HepG2 (cell line): ENCODE results near the gene LMOD1. TPM values are rescaled to one million over a fixed set of nuclear protein-coding genes. Genes with fewer than 3 reads are reported as not detected.

ENCODE experiments used
- ATAC-seq: fragments of 200-7000 bp; cut with Tn5 transposase; 3 replicates; pipeline ENCODE4 v1.9.1; 2020; ENCODE audit warnings: mild to moderate bottlenecking, moderate library complexity
- BruUV-seq: library from RNA; stranded (reverse); fragments of 400-500 nt; replicated peaks from 2 replicates; lab custom pipeline; 2021; lab: Mats Ljungman, UMichigan
- CTCF ChIA-PET: fragments of 300-600 bp; formaldehyde crosslinking; extraction: SDS; loops from one replicate; lab custom pipeline; 2021; ENCODE audit warnings: low total read pairs, inconsistent platforms, low intra/inter-chr PET ratio; lab: Yijun Ruan, JAX
- POLR2A ChIA-PET: fragments of 350-600 bp; sonication (Branson Sonifier 250); formaldehyde crosslinking; loops from one replicate; lab custom pipeline; 2020; ENCODE audit warnings: antibody characterized with exemption, inconsistent platforms; lab: Yijun Ruan, JAX
- DNase-seq: peaks from one replicate; pipeline ENCODE4 v3.0.0-alpha.2; 2015; ENCODE audit warnings: low spot score
- FAIRE-seq: peaks from 3 replicates; lab custom pipeline; 2011; peaks lifted over from hg19 to GRCh38; lab: Jason Lieb, UNC
- H2AFZ ChIP-seq: one replicate; pipeline ENCODE4 v1.6.1; 2011; ENCODE audit warnings: low read length, inconsistent platforms
- H3K27ac ChIP-seq: fragments of 300-600 bp; 3 replicates; pipeline ENCODE4 v1.8.0; 2011; ENCODE audit warnings: mixed run types, mild to moderate bottlenecking, mixed read lengths, low read length, inconsistent platforms; ENCODE audit not compliant: insufficient read depth; ENCODE audit errors: extremely low read length
- H3K27me3 ChIP-seq, 2 experiments: fragments of 200-600 bp in 1 of 2; 2 replicates in 1 of 2; 3 replicates in 1 of 2; pipeline versions ENCODE4 v1.6.0 to v1.8.0; 2011; ENCODE audit warnings: low read length in 2 of 2, mild to moderate bottlenecking in 2 of 2, moderate library complexity in 2 of 2, inconsistent platforms in 1 of 2; ENCODE audit not compliant: insufficient read depth in 2 of 2, control insufficient read depth in 1 of 2
- H3K36me3 ChIP-seq, 2 experiments: fragments of 200-600 bp in 1 of 2; replicated peaks in 1 of 2; 2 replicates in 1 of 2; 3 replicates in 1 of 2; pipeline versions ENCODE4 v1.5.1 to v1.8.0; 2011; ENCODE audit warnings: low read length in 2 of 2, inconsistent platforms in 1 of 2; ENCODE audit not compliant: insufficient read depth in 2 of 2, control insufficient read depth in 1 of 2
- H3K4me1 ChIP-seq: 2 replicates; pipeline ENCODE4 v1.5.1; 2012; ENCODE audit warnings: low read length, inconsistent platforms; ENCODE audit not compliant: insufficient read depth
- H3K4me2 ChIP-seq: 2 replicates; pipeline ENCODE4 v1.6.0; 2011; ENCODE audit warnings: low read depth, low read length, inconsistent platforms
- H3K4me3 ChIP-seq, 3 experiments: fragments of 200-600 bp in 1 of 3; sonication (generic), shearing (Covaris generic) in 1 of 3; replicated peaks in 1 of 3; 2 replicates each; pipeline ENCODE4 v1.5.1; 2011 to 2016; ENCODE audit warnings: low read length in 3 of 3, inconsistent platforms in 2 of 3, low read depth in 2 of 3, mild to moderate bottlenecking in 2 of 3, control low read depth in 1 of 3, mixed read lengths in 1 of 3; ENCODE audit not compliant: insufficient read depth in 1 of 3
- H3K79me2 ChIP-seq: one replicate; pipeline ENCODE4 v1.6.1; 2011; ENCODE audit warnings: low read length, inconsistent platforms; ENCODE audit not compliant: insufficient read depth
- H3K9ac ChIP-seq: 2 replicates; pipeline ENCODE4 v1.6.0; 2011; ENCODE audit warnings: mild to moderate bottlenecking, low read depth, low read length, inconsistent platforms; ENCODE audit not compliant: insufficient read depth
- H3K9me3 ChIP-seq: 2 replicates; pipeline ENCODE4 v1.5.1; 2012; ENCODE audit warnings: mild to moderate bottlenecking, low read length
- H4K20me1 ChIP-seq: 2 replicates; pipeline ENCODE4 v1.6.0; 2011; ENCODE audit warnings: inconsistent platforms, mild to moderate bottlenecking, low read length, moderate library complexity; ENCODE audit not compliant: insufficient read depth
- BCL6 ChIP-seq: IDR thresholded peaks from 2 replicates; pipeline ENCODE4 v1.6.1; 2016; ENCODE audit warnings: missing genetic modification reagents, missing compliant biosample characterization
- CAMTA2 ChIP-seq: sonication (generic); formaldehyde crosslinking; IDR thresholded peaks from 2 replicates; pipeline ENCODE4 v1.4.0; 2020; ENCODE audit warnings: mild to moderate bottlenecking, missing genetic modification reagents, borderline replicate concordance
- GLI4 ChIP-seq: sonication (generic); formaldehyde crosslinking; IDR thresholded peaks from 2 replicates; pipeline ENCODE4 v1.5.1; 2020; ENCODE audit warnings: missing genetic modification reagents, mild to moderate bottlenecking, moderate library complexity, borderline replicate concordance
- HNF4A ChIP-seq: sonication (generic); formaldehyde crosslinking; IDR thresholded peaks from 2 replicates; pipeline ENCODE4 v1.4.0; 2020; ENCODE audit warnings: missing genetic modification reagents
- PAF1 ChIP-seq: IDR thresholded peaks from 2 replicates; pipeline ENCODE4 v1.6.1; 2016; ENCODE audit warnings: missing genetic modification reagents, missing compliant biosample characterization
- PCBP1 ChIP-seq: fragments of 200-400 bp; formaldehyde crosslinking; IDR thresholded peaks from 2 replicates; pipeline ENCODE4 v1.6.1; 2017; ENCODE audit warnings: mild to moderate bottlenecking, low read depth, low read length, borderline replicate concordance
- PPARG ChIP-seq: conservative IDR thresholded peaks from 2 replicates; pipeline ENCODE4 v1.6.1; 2016; ENCODE audit warnings: missing biosample characterization, missing genetic modification reagents
- RNF2 ChIP-seq: fragments of 450-650 bp; conservative IDR thresholded peaks from 2 replicates; pipeline ENCODE4 v1.6.1; 2016; ENCODE audit warnings: low read depth
- SIX1 ChIP-seq: sonication (generic); formaldehyde crosslinking; IDR thresholded peaks from 2 replicates; pipeline ENCODE4 v1.4.0; 2020; ENCODE audit warnings: missing genetic modification reagents, borderline replicate concordance
- SMAD1 ChIP-seq: sonication (generic); formaldehyde crosslinking; IDR thresholded peaks from 2 replicates; pipeline ENCODE4 v1.4.0; 2020; ENCODE audit warnings: missing genetic modification reagents, low read depth, mild to moderate bottlenecking, borderline replicate concordance
- SNAPC4 ChIP-seq: sonication (generic); formaldehyde crosslinking; IDR thresholded peaks from 2 replicates; pipeline ENCODE4 v1.4.0; 2020; ENCODE audit warnings: mild to moderate bottlenecking, missing genetic modification reagents
- SOX6 ChIP-seq, 2 experiments: fragments of 450-650 bp in 1 of 2; sonication (generic) in 1 of 2; formaldehyde crosslinking in 1 of 2; IDR thresholded peaks; 2 replicates each; pipeline versions ENCODE4 v1.4.0 to v1.6.1; 2017 to 2020; ENCODE audit warnings: antibody characterized with exemption in 1 of 2, mild to moderate bottlenecking in 1 of 2, missing genetic modification reagents in 1 of 2
- ZFP82 ChIP-seq: sonication (generic); formaldehyde crosslinking; IDR thresholded peaks from 2 replicates; pipeline ENCODE4 v1.5.1; 2020; ENCODE audit warnings: mild to moderate bottlenecking, missing genetic modification reagents, borderline replicate concordance
- ZNF24 ChIP-seq: fragments of 450-650 bp; IDR thresholded peaks from 2 replicates; pipeline ENCODE4 v1.6.1; 2017; ENCODE audit warnings: antibody characterized with exemption, mild to moderate bottlenecking
- ZNF264 ChIP-seq: sonication (generic); formaldehyde crosslinking; IDR thresholded peaks from 2 replicates; pipeline ENCODE4 v1.4.0; 2020; ENCODE audit warnings: missing genetic modification reagents
- ZNF460 ChIP-seq: sonication (generic); formaldehyde crosslinking; IDR thresholded peaks from 2 replicates; pipeline ENCODE4 v1.5.1; 2020; ENCODE audit warnings: missing genetic modification reagents, mild to moderate bottlenecking, borderline replicate concordance
- ZUFSP ChIP-seq: sonication (generic); formaldehyde crosslinking; IDR thresholded peaks from 2 replicates; pipeline ENCODE4 v1.9.0; 2021; ENCODE audit warnings: missing genetic modification reagents, mild to moderate bottlenecking, borderline replicate concordance
- in situ Hi-C: cut with HindIII; loops from 2 replicates; pipeline ENCODE4 v1.10.0; 2017; ENCODE audit warnings: low pct_unique_long_range_greater_than_20kb; ENCODE audit not compliant: extremely low pct_ligation_motif_present
- intact Hi-C: fragments of 100-400 bp; cut with micrococcal nuclease; formaldehyde crosslinking; loops from one replicate; pipeline ENCODE4 v1.10.0; 2022; ENCODE audit not compliant: unreplicated experiment
- polyA plus RNA-seq, 8 experiments: library from polyadenylated mRNA; depleted of rRNA in 3 of 8; stranded (reverse) in 7 of 8; unstranded in 1 of 8; fragments of >200 nt; fragmentation: Illumina TruSeq in 4 of 8; extraction: Trizol in 4 of 8; gene quantifications; 2 replicates each; pipeline versions ENCODE4 v1.2.1 to v1.2.3, GENCODE V29; 2011 to 2016; ENCODE audit warnings: low read depth in 4 of 8, missing spikeins in 1 of 8, mixed read lengths in 1 of 8; ENCODE audit not compliant: insufficient read depth in 1 of 8
- total RNA-seq, 5 experiments: library from RNA; depleted of rRNA; stranded (reverse); fragments of >200 nt; fragmentation: Illumina TruSeq; extraction: Trizol; gene quantifications; 2 replicates each; pipeline ENCODE4 v1.2.3, GENCODE V29; 2016; ENCODE audit warnings: low read depth in 1 of 5

Gene LMOD1
- total and polyA plus RNA-seq, 2 of the 13 experiments (the other 11 are each of a cell fraction or from before 2014, with no cell fraction given), result not detected

- TF ChIP-seq SNAPC4 (CRISPR knock-in tag), result no peak
- TF ChIP-seq RNF2, result no peak
- TF ChIP-seq PCBP1, result no peak
- peak; percentile 85 for TF ChIP-seq ZNF460
- TF ChIP-seq ZNF24, result no peak
- no peak for TF ChIP-seq BCL6 (CRISPR knock-in tag)
- no peak for TF ChIP-seq ZFP82 (CRISPR knock-in tag)
These were observed 8.1 kb upstream of the LMOD1 start (continued) for GRCh38 chr1:201954263-201955008.

GRCh38 chr1:201949491-201949890 is 3.1 kb upstream of the LMOD1 start:
- Histone ChIP-seq H3K4me2 (no peak overlapping the region), H2AFZ (no peak overlapping the region), H3K27me3 (peaks cover 1 to 28% of the 10 kb centered on the region in 2 experiments; a peak in 3 of 5 replicates), H3K79me2 (no peaks in the 10 kb centered on the region), H4K20me1 (no peaks in the 10 kb centered on the region), H3K27ac (no peak overlapping the region), H3K9ac (no peak overlapping the region), H3K9me3 (no peaks in the 10 kb centered on the region), H3K4me3 (no peak overlapping the region), H3K4me1 (peaks cover 26% of the 10 kb centered on the region), H3K36me3 (no peaks in the 10 kb centered on the region)
- no TSS peak for BruUV-seq
- DNase-seq, result no peak
- intact Hi-C loops, result no loop called here
- CTCF ChIA-PET, result no interaction called here
- POLR2A ChIA-PET, result no interaction called here
- FAIRE-seq, result no peak
- no peak for ATAC-seq
- in situ Hi-C loops, result no loop called here
- TF ChIP-seq CAMTA2 (CRISPR knock-in tag) (no peak), ZUFSP (CRISPR knock-in tag) (no peak), GLI4 (CRISPR knock-in tag) (no peak), HNF4A (no peak), SIX1 (CRISPR knock-in tag) (no peak), PPARG (CRISPR knock-in tag) (no peak), SMAD1 (CRISPR knock-in tag) (no peak), PAF1 (CRISPR knock-in tag) (no peak), SOX6 (IDR thresholded peaks at IDR 0.05) (no peak), SOX6 (CRISPR knock-in tag; IDR thresholded peaks at IDR 0.05) (no peak), ZNF264 (no peak)
